Measurements from ENCODE around the gene CALN1. TPM values are rescaled to one million over a fixed set of nuclear protein-coding genes. Genes with fewer than 3 reads are reported as not detected.

The CALN1 gene
- total RNA-seq, 1 donor from 2014 or later = not detected

GRCh38 chr7:71864130-71864529 lies 548.0 kb downstream of the CALN1 start:
- no peak for TF ChIP-seq CTCF (IDR thresholded peaks at IDR 0.05; ENCODE audit: insufficient read depth, low read length, severe bottlenecking)
- H3K27me3 ChIP-seq (ENCODE audit: control insufficient read depth, insufficient read depth, low read length) = no peaks in the 10 kb centered on the region
- no peaks in the 10 kb centered on the region for H3K36me3 ChIP-seq (ENCODE audit: control insufficient read depth, insufficient read depth, low read length)
- H3K4me3 ChIP-seq (ENCODE audit: low read depth, low read length) = no peak overlapping the region
- FAIRE-seq (no peak), DNase-seq (ENCODE audit: low read depth) (no peak)

- DNase-seq (ENCODE audit: low read depth) (no peak), FAIRE-seq (no peak)
- H3K27me3 ChIP-seq (ENCODE audit: control insufficient read depth, insufficient read depth, low read length) = no peaks in the 10 kb centered on the region
- H3K4me3 ChIP-seq (ENCODE audit: low read depth, low read length) = no peak overlapping the region
- H3K36me3 ChIP-seq (ENCODE audit: control insufficient read depth, insufficient read depth, low read length) = no peaks in the 10 kb centered on the region
- TF ChIP-seq CTCF (IDR thresholded peaks at IDR 0.05; ENCODE audit: insufficient read depth, low read length, severe bottlenecking) = no peak
Measured at GRCh38 chr7:71860572-71860971, 551.6 kb downstream of the CALN1 start.

- DNase-seq (ENCODE audit: low read depth) (no peak), FAIRE-seq (no peak)
- Histone ChIP-seq H3K27me3 (ENCODE audit: control insufficient read depth, insufficient read depth, low read length) (no peaks in the 10 kb centered on the region), H3K4me3 (ENCODE audit: low read depth, low read length) (no peak overlapping the region), H3K36me3 (ENCODE audit: control insufficient read depth, insufficient read depth, low read length) (no peaks in the 10 kb centered on the region)
- TF ChIP-seq CTCF (IDR thresholded peaks at IDR 0.05; ENCODE audit: insufficient read depth, low read length, severe bottlenecking) = no peak
Measured at GRCh38 chr7:71857338-71857737, 554.8 kb downstream of the CALN1 start.

- Histone ChIP-seq H3K36me3 (ENCODE audit: control insufficient read depth, insufficient read depth, low read length) (no peaks in the 10 kb centered on the region), H3K4me3 (ENCODE audit: low read depth, low read length) (no peak overlapping the region), H3K27me3 (ENCODE audit: control insufficient read depth, insufficient read depth, low read length) (no peaks in the 10 kb centered on the region)
- DNase-seq (ENCODE audit: low read depth) (no peak), FAIRE-seq (no peak)
- TF ChIP-seq CTCF (IDR thresholded peaks at IDR 0.05; ENCODE audit: insufficient read depth, low read length, severe bottlenecking) = no peak
Measured at GRCh38 chr7:71854546-71855397, 557.4 kb downstream of the CALN1 start.

- DNase-seq (ENCODE audit: low read depth) (no peak), FAIRE-seq (no peak)
- H3K4me3 ChIP-seq (ENCODE audit: low read depth, low read length) = no peak overlapping the region
- no peak for TF ChIP-seq CTCF (IDR thresholded peaks at IDR 0.05; ENCODE audit: insufficient read depth, low read length, severe bottlenecking)
- no peaks in the 10 kb centered on the region for H3K27me3 ChIP-seq (ENCODE audit: control insufficient read depth, insufficient read depth, low read length)
- H3K36me3 ChIP-seq (ENCODE audit: control insufficient read depth, insufficient read depth, low read length) = no peaks in the 10 kb centered on the region
Measured at GRCh38 chr7:71851776-71852498, 560.2 kb downstream of the CALN1 start.
